Transverse colon (tissue), 3 donors: Measurements from ENCODE around the gene GIPR.

Experiments
- EP300 ChIP-seq: sonication (generic); formaldehyde crosslinking; IDR thresholded peaks from one replicate; pipeline ENCODE4 v1.6.1; 2017; ENCODE audit warnings: antibody characterized with exemption, low read depth
- POLR2A ChIP-seq: fragments of 450-650 bp; IDR thresholded peaks from one replicate; pipeline ENCODE4 v1.6.1; 2016; ENCODE audit warnings: antibody characterized with exemption, mild to moderate bottlenecking, moderate library complexity
- TF ChIP-seq, protein P1 (sequence below), 5 experiments: fragments of 200-600 bp in 3 of 5; fragments of 450-650 bp in 2 of 5; sonication (generic) in 3 of 5; IDR thresholded peaks; 1 replicate in 2 of 5; 2 replicates in 3 of 5; pipeline ENCODE4 v1.5.1; 2016 to 2017; ENCODE audit warnings: antibody characterized with exemption in 5 of 5, inconsistent platforms in 3 of 5, mild to moderate bottlenecking in 2 of 5, moderate library complexity in 1 of 5

- TF ChIP-seq, protein P1, sequence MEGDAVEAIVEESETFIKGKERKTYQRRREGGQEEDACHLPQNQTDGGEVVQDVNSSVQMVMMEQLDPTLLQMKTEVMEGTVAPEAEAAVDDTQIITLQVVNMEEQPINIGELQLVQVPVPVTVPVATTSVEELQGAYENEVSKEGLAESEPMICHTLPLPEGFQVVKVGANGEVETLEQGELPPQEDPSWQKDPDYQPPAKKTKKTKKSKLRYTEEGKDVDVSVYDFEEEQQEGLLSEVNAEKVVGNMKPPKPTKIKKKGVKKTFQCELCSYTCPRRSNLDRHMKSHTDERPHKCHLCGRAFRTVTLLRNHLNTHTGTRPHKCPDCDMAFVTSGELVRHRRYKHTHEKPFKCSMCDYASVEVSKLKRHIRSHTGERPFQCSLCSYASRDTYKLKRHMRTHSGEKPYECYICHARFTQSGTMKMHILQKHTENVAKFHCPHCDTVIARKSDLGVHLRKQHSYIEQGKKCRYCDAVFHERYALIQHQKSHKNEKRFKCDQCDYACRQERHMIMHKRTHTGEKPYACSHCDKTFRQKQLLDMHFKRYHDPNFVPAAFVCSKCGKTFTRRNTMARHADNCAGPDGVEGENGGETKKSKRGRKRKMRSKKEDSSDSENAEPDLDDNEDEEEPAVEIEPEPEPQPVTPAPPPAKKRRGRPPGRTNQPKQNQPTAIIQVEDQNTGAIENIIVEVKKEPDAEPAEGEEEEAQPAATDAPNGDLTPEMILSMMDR (IDR thresholded peaks at IDR 0.05) = no peak
- no peak for TF ChIP-seq EP300
- no peak for TF ChIP-seq POLR2A
Observed at GRCh38 chr19:45715139-45715538, 47.1 kb downstream of the GIPR start.
